ENCODE data around the gene RAP2C.
A peak's percentile ranks its signal among the peaks of the same experiment; 100 is the strongest.

RAP2C gene

GRCh38 chrX:132219343-132219768 is at the start of gene RAP2C:
Gene RAP2C (minus strand): TSS chrX:132219447. CDS start chrX:132217268, 2,179 bp downstream.
- no peak for DNase-seq (ENCODE audit: low read depth)

GRCh38 chrX:132267392-132267791 is 48.1 kb upstream of the RAP2C start:
- no peak for DNase-seq (ENCODE audit: low read depth)

GRCh38 chrX:132266583-132267355 is 47.5 kb upstream of the RAP2C start:
- DNase-seq (ENCODE audit: low read depth): no peak

GRCh38 chrX:132263127-132263526 is 43.9 kb upstream of the RAP2C start:
- DNase-seq (ENCODE audit: low read depth): no peak

- DNase-seq (ENCODE audit: low read depth): no peak
Measured at GRCh38 chrX:132258509-132258908, 39.3 kb upstream of the RAP2C start.

- no peak for DNase-seq (ENCODE audit: low read depth)
Measured at GRCh38 chrX:132257116-132257515, 37.9 kb upstream of the RAP2C start.

GRCh38 chrX:132236121-132236520 is 16.9 kb upstream of the RAP2C start:
- no peak for DNase-seq (ENCODE audit: low read depth)

- DNase-seq (ENCODE audit: low read depth): no peak
Measured at GRCh38 chrX:132235488-132235887, 16.2 kb upstream of the RAP2C start.

- DNase-seq (ENCODE audit: low read depth): no peak
Measured at GRCh38 chrX:132231587-132231986, 12.3 kb upstream of the RAP2C start.

GRCh38 chrX:132227383-132228112 is 8.3 kb upstream of the RAP2C start:
- no peak for DNase-seq (ENCODE audit: low read depth)

GRCh38 chrX:132226169-132226568 is 6.9 kb upstream of the RAP2C start:
- DNase-seq (ENCODE audit: low read depth): no peak

- DNase-seq (ENCODE audit: low read depth): peak; percentile 51
Measured at GRCh38 chrX:132218100-132218812, 991 bp downstream of the RAP2C start.

GRCh38 chrX:132217203-132218073 is 1.8 kb downstream of the RAP2C start:
- DNase-seq (ENCODE audit: low read depth): peak; percentile 76

GRCh38 chrX:132216806-132217202 is 2.4 kb downstream of the RAP2C start:
- DNase-seq (ENCODE audit: low read depth): no peak

GRCh38 chrX:132216283-132216682 is 3.0 kb downstream of the RAP2C start:
- DNase-seq (ENCODE audit: low read depth): no peak

- DNase-seq (ENCODE audit: low read depth): no peak
Measured at GRCh38 chrX:132214518-132214917, 4.7 kb downstream of the RAP2C start.

- DNase-seq (ENCODE audit: low read depth): no peak
Measured at GRCh38 chrX:132209527-132209926, 9.7 kb downstream of the RAP2C start.

GRCh38 chrX:132208422-132208821 is 10.8 kb downstream of the RAP2C start:
- no peak for DNase-seq (ENCODE audit: low read depth)

- no peak for DNase-seq (ENCODE audit: low read depth)
Measured at GRCh38 chrX:132207996-132208395, 11.3 kb downstream of the RAP2C start.

GRCh38 chrX:132206259-132206658 is 13.0 kb downstream of the RAP2C start:
- DNase-seq (ENCODE audit: low read depth): no peak

- no peak for DNase-seq (ENCODE audit: low read depth)
Measured at GRCh38 chrX:132204629-132205028, 14.6 kb downstream of the RAP2C start.

- no peak for DNase-seq (ENCODE audit: low read depth)
Measured at GRCh38 chrX:132200976-132201375, 18.3 kb downstream of the RAP2C start.

Data from CMK (cell line).